GM12875 (cell line): ENCODE data around the gene DPH2.

Experiments used
- H3K4me3 ChIP-seq: one replicate; pipeline ENCODE4 v1.5.1; 2011; ENCODE audit warnings: low read depth, low read length, control low read depth
- CTCF ChIP-seq: IDR thresholded peaks from 2 replicates; pipeline ENCODE4 v1.5.1; 2011; ENCODE audit warnings: low read depth, mild to moderate bottlenecking, control low read depth, inconsistent platforms, low read length, moderate library complexity, borderline replicate concordance; ENCODE audit not compliant: insufficient read depth

Gene DPH2

GRCh38 chr1:44015206-44015605, 45.4 kb downstream of the DPH2 start:
- TF ChIP-seq CTCF, result no peak
- no peak overlapping the region for H3K4me3 ChIP-seq

GRCh38 chr1:44016041-44016889, 46.5 kb downstream of the DPH2 start:
- TF ChIP-seq CTCF, result no peak
- H3K4me3 ChIP-seq, result no peak overlapping the region

GRCh38 chr1:44016890-44017400, 47.1 kb downstream of the DPH2 start:
- no peak for TF ChIP-seq CTCF
- H3K4me3 ChIP-seq, result no peak overlapping the region

GRCh38 chr1:44019466-44019948, 49.7 kb downstream of the DPH2 start:
- TF ChIP-seq CTCF, result no peak

GRCh38 chr1:44020464-44020863, 50.7 kb downstream of the DPH2 start:
- TF ChIP-seq CTCF, result no peak
- H3K4me3 ChIP-seq, result no peak overlapping the region

More at GRCh38 chr1:44019466-44019948, 49.7 kb downstream of the DPH2 start:
- no peak overlapping the region for H3K4me3 ChIP-seq

GRCh38 chr1:44021156-44021555, 51.3 kb downstream of the DPH2 start:
- H3K4me3 ChIP-seq, result no peak overlapping the region
- TF ChIP-seq CTCF, result no peak
